Activated CD8-positive, alpha-beta T cell treated with anti-CD3 and anti-CD28 coated beads for 36 hours (primary cell): ENCODE data around the gene TMEM169. TPM values are rescaled to one million over a fixed set of nuclear protein-coding genes. Genes with fewer than 3 reads are reported as not detected.

Experiments
- ATAC-seq: fragments of 200-7000 bp; cut with Tn5 transposase; one replicate; pipeline ENCODE4 v1.10.0; 2021; ENCODE audit warnings: mild to moderate bottlenecking, moderate library complexity
- CTCF ChIA-PET: fragments of 350-600 bp; sonication (Branson Sonifier 250); formaldehyde crosslinking; loops from one replicate; lab custom pipeline; 2021; ENCODE audit warnings: antibody characterized with exemption; lab: Charles Lee
- POLR2A ChIA-PET: fragments of 350-600 bp; sonication (Branson Sonifier 250); formaldehyde crosslinking; loops from one replicate; lab custom pipeline; 2021; ENCODE audit warnings: antibody characterized with exemption; lab: Charles Lee
- DNase-seq: peaks from one replicate; pipeline ENCODE4 v3.0.0-alpha.2; 2020
- H3K27ac Mint-ChIP-seq: one replicate; pipeline ENCODE4 v1.8.0; 2021; ENCODE audit warnings: mild to moderate bottlenecking, mixed read lengths
- H3K27me3 Mint-ChIP-seq: one replicate; pipeline ENCODE4 v1.8.0; 2021; ENCODE audit warnings: mixed read lengths
- H3K36me3 Mint-ChIP-seq: one replicate; pipeline ENCODE4 v1.8.0; 2021; ENCODE audit warnings: low read depth, mixed read lengths
- H3K4me1 Mint-ChIP-seq: one replicate; pipeline ENCODE4 v1.8.0; 2021; ENCODE audit warnings: low read depth, mixed read lengths
- H3K4me3 Mint-ChIP-seq: one replicate; pipeline ENCODE4 v1.8.0; 2021; ENCODE audit warnings: mild to moderate bottlenecking, moderate library complexity, mixed read lengths
- H3K9me3 Mint-ChIP-seq: one replicate; pipeline ENCODE4 v1.8.0; 2021; ENCODE audit warnings: mixed read lengths
- CTCF ChIP-seq: fragments of 200-600 bp; IDR thresholded peaks from one replicate; pipeline ENCODE4 v1.8.0; 2022; ENCODE audit warnings: antibody characterized with exemption, mild to moderate bottlenecking
- intact Hi-C: fragments of 100-400 bp; cut with micrococcal nuclease; formaldehyde crosslinking; loops from one replicate; pipeline ENCODE4 v1.10.0; 2022
- total RNA-seq, 2 experiments: library from RNA; stranded (reverse); gene quantifications; one replicate each; pipeline ENCODE4 v1.2.3, GENCODE V29; 2021

TMEM169 gene
- total RNA-seq, 2 experiments from 2014 or later, result 0.76 to 0.83 TPM

- POLR2A ChIA-PET, result interaction anchor here (0.8 to 6.5 kb wide), 10 partner anchors 10 to 381 kb away, joined by 3 to 39 read pairs (median 4); partner anchors contain the start of genes PECR, TMEM169 and XRCC5
- H3K36me3 Mint-ChIP-seq, result peaks cover 86% of the 10 kb centered on the region
- ATAC-seq, result peak; percentile 90
- no peaks in the 10 kb centered on the region for H3K27me3 Mint-ChIP-seq
- H3K4me1 Mint-ChIP-seq, result peaks cover 87% of the 10 kb centered on the region
- intact Hi-C loops, result loop anchor here (10.0 kb wide), 2 partner anchors 295 to 375 kb away; partner anchors contain the start of genes RPL37A and SMARCAL1
- no peaks in the 10 kb centered on the region for H3K9me3 Mint-ChIP-seq
- CTCF ChIA-PET, result interaction anchor here (0.6 to 3.5 kb wide), 9 partner anchors 10 to 87 kb away, joined by 3 to 38 read pairs (median 5); partner anchors contain the start of genes PECR, TMEM169 and XRCC5
- no peak for TF ChIP-seq CTCF
- H3K27ac Mint-ChIP-seq, result peak overlapping the region; percentile 96
- DNase-seq, result peak; percentile 41
- peak overlapping the region; percentile 46 for H3K4me3 Mint-ChIP-seq
Measured at GRCh38 chr2:216119986-216120385, 38.3 kb downstream of the TMEM169 start.

GRCh38 chr2:216121255-216121654, 39.5 kb downstream of the TMEM169 start:
- Mint-ChIP-seq H3K4me3 (peak overlapping the region; percentile 26), H3K27me3 (no peaks in the 10 kb centered on the region), H3K27ac (peak overlapping the region; percentile 96), H3K4me1 (peaks cover 89% of the 10 kb centered on the region), H3K9me3 (no peaks in the 10 kb centered on the region), H3K36me3 (peaks cover 86% of the 10 kb centered on the region)
- CTCF ChIA-PET, result interaction anchor here (1.3 to 1.5 kb wide), 2 partner anchors 75 to 88 kb away, joined by 4 to 5 read pairs; no protein-coding TSS in a partner anchor
- intact Hi-C loops, result no loop called here
- POLR2A ChIA-PET, result interaction anchor here (0.8 to 6.5 kb wide), 4 partner anchors 10 to 40 kb away, joined by 3 to 39 read pairs (median 4); partner anchors contain the start of gene XRCC5
- ATAC-seq (no peak), DNase-seq (no peak)
- no peak for TF ChIP-seq CTCF

- intact Hi-C loops, result no loop called here
- ChIA-PET CTCF (interaction anchor here (1.0 kb wide), 2 partner anchors 13 to 17 kb away, joined by 3 read pairs; no protein-coding TSS in a partner anchor), POLR2A (interaction anchor here (0.8 to 2.0 kb wide), 3 partner anchors 10 to 20 kb away, joined by 3 to 5 read pairs (median 5); partner anchors contain the start of gene XRCC5)
- Mint-ChIP-seq H3K36me3 (peaks cover 72% of the 10 kb centered on the region), H3K9me3 (no peaks in the 10 kb centered on the region), H3K27ac (peak overlapping the region; percentile 12), H3K27me3 (no peaks in the 10 kb centered on the region), H3K4me1 (peaks cover 73% of the 10 kb centered on the region), H3K4me3 (no peak overlapping the region)
- no peak for ATAC-seq
- no peak for DNase-seq
- TF ChIP-seq CTCF, result no peak
Measured at GRCh38 chr2:216126943-216127342, 45.2 kb downstream of the TMEM169 start.

GRCh38 chr2:216130346-216130971, 48.7 kb downstream of the TMEM169 start:
- ATAC-seq (no peak), DNase-seq (no peak)
- Mint-ChIP-seq H3K4me3 (no peak overlapping the region), H3K36me3 (peaks cover 70% of the 10 kb centered on the region), H3K27me3 (no peaks in the 10 kb centered on the region), H3K4me1 (peaks cover 71% of the 10 kb centered on the region), H3K9me3 (no peaks in the 10 kb centered on the region), H3K27ac (peak overlapping the region; percentile 48)
- POLR2A ChIA-PET, result interaction anchor here (0.6 to 2.1 kb wide), 5 partner anchors 9 to 20 kb away, joined by 3 to 10 read pairs (median 4); no protein-coding TSS in a partner anchor
- intact Hi-C loops, result no loop called here
- CTCF ChIA-PET, result interaction anchor here (0.9 to 2.5 kb wide), 6 partner anchors 10 to 65 kb away, joined by 3 to 18 read pairs (median 8); no protein-coding TSS in a partner anchor
- no peak for TF ChIP-seq CTCF
